HG02943 (cell line): ENCODE measurements around the gene CARF.
"Not testable (repeated sequence)": the region's sequence is repeated elsewhere in the genome, so short reads cannot be mapped to it uniquely, and the experiment has no call there.

Experiments used
- ATAC-seq: cut with Tn5 transposase; IDR thresholded peaks from one replicate; pipeline ENCODE4 v1.9.1; 2021; ENCODE audit warnings: mild to moderate bottlenecking, low read depth, moderate library complexity; ENCODE audit not compliant: unreplicated experiment

The CARF gene, protein sequence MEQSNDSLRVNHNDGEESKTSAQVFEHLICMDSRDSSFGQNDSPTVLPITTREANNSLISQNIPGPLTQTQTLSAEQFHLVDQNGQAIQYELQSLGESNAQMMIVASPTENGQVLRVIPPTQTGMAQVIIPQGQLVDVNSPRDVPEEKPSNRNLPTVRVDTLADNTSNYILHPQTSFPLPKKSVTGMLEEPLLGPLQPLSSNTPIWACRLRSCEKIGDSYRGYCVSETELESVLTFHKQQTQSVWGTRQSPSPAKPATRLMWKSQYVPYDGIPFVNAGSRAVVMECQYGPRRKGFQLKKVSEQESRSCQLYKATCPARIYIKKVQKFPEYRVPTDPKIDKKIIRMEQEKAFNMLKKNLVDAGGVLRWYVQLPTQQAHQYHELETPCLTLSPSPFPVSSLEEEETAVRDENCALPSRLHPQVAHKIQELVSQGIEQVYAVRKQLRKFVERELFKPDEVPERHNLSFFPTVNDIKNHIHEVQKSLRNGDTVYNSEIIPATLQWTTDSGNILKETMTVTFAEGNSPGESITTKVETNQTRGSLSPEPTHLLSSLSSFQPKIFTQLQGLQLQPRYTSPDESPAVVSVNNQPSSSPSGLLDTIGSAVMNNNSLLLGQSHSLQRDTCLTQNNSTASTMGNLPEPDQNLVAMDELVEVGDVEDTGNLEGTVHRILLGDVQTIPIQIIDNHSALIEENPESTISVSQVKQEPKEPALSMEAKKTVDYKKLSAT

DNA sequence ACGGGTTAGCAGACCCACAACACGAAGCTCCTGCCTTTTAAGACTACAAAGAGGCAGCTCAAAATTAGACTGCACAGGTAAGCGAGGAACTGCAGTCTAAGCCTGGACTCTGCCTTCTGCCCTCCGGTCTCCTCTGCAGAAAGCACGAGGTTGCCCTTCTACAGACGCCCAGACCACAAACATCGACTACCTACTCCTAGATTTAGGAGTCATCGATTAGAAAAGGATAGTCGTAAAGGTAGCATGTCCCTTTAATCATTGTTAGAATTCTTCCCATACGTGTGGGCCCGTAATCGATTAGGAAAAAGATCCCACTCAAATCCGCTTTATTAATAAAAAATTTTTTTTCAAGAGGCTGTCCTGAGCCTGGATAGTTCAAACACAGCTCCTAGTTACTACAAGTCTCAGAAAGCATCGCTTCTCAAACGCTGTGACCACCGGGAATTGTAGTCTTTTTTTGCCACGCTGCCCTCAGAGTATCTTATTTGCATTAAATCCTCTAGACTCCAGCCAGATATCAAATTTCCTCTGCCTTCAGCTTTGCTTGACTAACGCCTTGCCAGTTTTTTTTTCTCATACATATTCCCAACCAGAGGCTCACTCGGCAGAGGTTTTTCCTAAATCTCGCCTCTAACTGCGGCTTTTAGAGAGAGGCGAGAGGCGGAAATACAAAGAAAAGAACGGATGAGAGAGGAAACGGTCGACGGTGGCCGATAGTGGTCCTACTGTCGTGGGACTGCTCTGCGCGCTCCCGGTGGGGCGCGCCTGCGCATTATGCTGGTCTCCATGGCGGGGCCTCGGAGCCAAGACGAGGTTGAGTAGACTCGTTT is at the start of gene CARF, which contains the start of gene WDR12:
Gene CARF (plus strand): TSS at position 764 of the 830 bp plus-strand sequence. CDS start 29,628 bp downstream, outside the sequence.
Gene WDR12 (minus strand): TSS at position 162 of the 830 bp plus-strand sequence. CDS start 197 bp downstream, outside the sequence.
- peak; percentile 71 for ATAC-seq

DNA sequence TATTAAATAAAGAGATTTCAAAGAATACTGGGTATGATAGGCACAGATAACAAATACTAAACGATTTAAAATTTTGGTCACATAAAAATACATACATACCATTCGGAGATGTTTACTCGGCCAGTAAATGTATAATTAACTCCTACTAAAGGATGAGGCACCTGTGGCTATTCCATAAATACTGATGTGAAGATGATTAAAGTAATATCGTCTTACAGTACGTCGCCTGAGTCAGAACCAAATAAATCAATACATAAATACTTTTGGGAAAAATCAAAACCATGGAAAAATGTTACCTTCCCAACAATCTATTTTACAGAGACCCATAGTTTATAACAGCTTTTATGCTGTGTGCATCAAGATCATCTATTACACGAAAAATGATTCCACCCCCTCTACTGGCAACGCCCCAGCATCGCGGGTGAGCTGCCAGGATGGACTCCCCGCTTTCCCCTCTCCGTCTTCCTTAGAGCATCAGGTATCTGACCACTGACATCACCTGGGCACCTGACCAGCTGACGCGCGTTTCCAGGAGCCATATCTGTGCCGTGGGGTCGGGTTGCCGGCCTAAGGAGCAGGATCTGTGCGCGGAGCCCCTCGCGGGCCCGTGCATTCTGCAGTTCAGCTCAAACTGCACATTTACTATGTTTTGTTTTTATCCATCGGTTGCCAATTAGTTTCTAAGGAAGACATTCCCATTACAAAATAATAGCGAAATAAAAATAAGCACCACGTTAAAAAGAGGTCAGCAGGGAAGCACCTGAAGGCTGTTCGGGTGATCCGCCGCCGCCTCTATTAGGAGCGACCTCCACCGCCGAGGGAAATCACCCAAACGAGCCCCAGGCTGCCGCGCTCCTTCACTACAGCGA is 41.4 kb upstream of the CARF start:
- peak; percentile 69 for ATAC-seq

DNA sequence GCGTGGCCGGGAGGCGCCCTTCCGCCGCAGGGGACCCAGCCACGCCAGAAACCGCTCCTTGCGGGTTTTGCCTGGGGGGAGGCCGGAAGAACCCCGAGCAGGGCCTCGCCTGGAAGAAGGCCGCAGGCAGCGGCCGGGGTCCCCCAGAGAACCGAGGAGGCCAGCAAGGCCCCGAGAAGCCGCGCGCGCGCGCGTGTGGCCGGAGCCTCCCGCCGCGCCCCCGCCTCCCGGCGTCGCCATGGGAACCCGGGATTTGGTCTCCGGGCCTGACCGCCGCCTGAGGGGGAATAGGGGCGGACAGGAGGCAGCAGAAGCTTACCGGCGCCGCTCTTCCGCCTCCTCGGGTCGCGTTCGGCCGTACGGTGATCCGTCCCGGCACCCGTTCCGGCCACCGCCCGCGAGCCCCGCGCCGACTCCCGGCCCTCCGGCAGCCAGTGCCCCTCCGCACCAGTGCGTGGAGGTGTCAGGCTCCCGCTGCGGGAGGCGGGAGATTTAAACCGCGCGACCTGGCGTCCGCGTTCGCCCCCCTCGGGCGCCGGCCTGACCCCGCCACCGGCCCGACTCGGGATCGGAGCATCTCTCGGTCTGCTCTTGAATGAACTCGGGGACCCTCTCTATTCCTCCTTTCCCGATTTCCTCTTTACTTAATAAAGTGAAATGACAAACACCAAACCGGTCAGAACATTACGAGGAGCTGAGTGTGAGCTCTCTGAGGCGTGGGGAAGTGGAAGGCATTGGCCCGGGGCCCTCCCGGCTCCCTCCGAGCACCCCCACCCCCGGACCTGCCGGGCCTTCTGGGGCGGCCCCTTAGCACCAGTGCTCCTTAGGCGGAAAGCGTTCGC is 40.6 kb upstream of the CARF start, which contains the start of gene ICA1L:
Gene ICA1L (minus strand): TSS at position 467 of the 842 bp plus-strand sequence. CDS start 42,757 bp downstream, outside the sequence.
- peak; percentile 46 for ATAC-seq

DNA sequence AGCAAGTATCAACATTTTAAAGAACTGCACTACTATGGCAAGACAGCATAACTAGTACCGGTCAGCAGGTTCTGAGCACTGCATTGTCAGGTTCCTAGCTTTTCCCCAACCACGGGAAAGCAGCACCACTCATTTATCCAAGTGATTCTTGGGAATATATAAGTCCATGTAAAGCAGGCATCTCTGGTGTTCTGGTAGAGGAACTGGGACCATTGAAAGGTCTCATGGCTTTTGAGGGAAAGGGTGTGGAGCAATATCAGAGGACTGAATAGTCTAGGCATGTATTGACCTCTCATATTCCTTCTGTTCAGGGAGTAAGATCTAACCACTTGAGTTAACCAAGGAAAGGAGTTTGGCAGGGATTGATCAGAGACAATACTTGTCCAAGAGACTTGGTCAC is 34.4 kb upstream of the CARF start:
- ATAC-seq, result no peak

DNA sequence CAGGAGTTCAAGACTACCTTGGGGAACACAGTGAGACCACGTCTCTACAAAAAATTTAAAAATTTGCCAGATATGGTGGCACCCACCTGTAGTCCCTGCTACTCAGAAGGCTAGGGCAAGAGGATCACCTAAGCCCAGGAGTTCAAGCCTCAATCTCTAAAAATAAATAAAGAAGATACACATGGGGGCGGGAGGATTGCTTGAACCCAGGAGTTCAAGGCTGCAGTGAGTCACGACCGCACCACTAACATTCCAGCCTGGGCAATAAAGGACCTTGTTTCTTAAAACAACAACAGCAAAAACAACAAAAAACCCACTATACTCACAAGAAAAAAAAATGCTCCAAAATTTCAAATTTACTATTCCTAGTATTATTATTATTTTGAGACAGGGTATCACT is 30.5 kb upstream of the CARF start:
- no peak for ATAC-seq

DNA sequence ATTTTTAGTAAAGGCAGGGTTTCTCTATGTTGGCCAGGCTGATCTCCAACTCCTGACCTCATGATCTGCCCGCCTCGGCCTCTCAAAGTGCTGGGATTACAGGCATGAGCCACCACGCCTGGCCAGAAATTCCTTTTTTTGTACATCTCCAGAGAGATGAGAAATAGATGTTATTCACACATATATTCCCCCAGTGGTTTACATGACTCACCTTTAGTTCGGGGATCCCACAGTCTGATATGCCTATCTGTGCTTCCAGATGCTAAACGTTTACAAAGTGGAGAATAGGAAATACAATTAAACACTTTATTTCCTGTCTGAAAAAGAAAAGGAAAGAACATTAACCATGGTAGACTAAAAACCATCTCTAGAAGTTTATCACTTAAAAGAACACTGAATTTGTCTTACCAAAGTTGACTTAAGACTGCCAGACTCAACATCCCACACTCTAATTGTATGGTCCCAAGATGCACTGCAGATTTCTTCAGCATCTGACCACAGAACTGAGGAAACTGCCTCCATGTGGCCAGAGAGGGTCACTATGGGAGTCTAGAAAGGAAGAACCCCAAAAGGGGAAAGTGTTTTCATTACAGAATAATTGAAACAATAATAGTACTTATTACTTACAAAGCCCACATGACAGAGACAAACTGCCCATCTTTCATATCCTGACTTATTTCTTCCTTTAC is 27.9 kb upstream of the CARF start:
- ATAC-seq, result no peak

DNA sequence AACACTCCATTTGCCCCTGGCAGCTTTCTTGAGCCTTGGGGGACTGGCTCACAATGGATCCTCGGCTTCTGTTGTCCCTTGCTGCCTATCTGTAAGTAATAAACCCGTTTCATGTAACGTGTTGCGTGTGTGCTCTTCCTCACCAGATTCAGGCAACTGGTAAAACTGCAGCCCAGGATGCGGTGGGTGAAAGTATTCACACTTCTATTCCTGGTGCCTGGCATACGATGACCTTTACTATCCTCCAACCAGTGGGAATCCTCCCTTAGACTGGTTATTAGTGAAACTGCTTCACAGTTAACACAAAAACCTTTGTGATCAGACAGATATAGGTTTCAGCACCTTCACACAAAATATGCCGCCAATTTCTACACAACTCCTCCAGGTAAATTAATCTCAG is 26.9 kb upstream of the CARF start:
- ATAC-seq, result no peak

DNA sequence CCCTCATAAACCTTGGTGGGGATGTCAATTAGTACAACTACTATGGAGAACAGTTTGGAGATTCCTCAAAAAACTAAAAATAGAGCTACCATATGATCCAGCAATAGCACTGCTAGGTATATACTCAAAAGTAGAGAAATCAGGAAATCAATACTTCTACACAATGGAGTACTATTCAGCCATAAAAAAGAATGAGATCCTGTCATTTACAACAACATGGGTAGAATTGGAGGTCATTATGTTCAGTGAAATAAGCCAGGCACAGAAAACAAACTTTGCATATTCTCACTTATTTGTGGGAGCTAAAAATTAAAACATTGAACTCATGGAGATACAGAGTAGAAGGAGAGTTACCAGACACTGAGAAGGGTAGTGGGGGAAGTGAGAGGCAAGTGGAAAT is 6.6 kb upstream of the CARF start:
- not testable (repeated sequence) for ATAC-seq

DNA sequence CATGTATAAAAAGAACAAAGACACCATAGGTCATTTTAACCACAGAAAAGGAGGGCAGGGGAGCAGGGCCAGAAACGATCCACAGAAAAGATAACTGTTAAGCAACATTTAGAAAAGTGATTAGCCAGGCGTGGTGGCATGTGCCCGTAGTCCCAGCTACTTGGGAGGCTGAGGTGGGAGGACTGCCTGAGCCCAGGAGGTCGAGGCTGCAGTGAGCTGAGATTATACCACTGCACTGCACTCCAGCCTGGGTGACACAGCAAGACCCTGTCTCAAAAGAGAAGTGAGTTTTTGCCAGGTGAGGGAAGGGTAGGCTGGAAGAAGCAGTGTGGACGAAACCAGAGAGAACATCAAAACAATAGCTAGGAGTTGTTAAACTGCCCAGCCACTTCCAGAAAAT is 3.9 kb upstream of the CARF start:
- no peak for ATAC-seq

DNA sequence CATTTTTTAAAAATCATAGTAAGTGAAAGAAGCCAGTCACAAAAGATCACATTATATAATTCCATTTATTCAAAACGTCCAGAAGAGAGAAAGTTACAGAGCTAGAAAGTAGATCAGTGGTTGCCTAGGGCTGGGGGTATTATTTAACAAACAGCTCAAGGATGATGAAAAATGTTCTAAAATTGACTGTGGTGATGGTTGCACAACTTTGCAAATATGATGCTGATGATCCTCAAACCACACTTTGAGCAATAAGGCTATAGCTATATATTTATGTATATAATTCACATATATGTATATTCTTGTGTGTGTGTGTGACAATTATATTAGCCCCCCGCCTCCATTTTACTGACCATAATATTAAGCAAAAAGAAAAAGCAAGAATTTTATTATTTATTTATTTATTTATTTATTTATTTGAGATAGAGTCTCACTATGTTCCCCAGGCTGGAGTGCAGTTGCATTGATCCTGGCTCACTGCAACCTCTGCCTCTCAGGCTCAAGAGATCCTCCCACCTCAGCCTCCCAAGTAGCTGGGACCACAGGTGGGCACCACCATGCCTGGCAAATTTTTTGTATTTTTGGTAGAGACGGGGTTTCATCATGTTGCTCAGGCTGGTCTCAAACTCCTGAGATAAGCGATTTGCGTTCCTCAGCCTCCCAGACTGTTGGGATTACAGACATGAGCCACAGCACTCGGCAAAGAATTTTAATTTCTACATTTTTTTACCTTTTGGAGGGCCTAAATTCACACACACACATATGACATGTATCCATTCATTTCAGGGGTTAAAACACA is 2.5 kb upstream of the CARF start:
- ATAC-seq, result no peak

DNA sequence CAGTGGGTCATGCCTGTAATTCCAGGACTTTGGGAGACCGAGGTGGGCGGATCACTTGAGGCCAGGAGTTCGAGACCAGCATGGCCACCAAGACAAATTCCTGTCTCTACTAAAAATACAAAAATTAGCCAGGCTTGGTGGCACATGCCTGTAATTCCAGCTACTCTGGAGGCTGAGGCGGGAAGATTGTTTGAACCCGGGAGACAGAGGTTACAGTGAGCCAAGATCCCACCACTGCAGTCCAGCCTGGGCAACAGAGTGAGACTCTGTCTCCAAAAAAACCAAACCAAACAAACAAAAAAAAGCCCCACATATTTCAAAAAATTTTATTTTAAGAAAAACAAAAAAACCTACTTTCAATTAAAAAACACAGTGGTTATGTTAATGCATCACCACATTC is 1.8 kb upstream of the CARF start:
- ATAC-seq, result not testable (repeated sequence)

DNA sequence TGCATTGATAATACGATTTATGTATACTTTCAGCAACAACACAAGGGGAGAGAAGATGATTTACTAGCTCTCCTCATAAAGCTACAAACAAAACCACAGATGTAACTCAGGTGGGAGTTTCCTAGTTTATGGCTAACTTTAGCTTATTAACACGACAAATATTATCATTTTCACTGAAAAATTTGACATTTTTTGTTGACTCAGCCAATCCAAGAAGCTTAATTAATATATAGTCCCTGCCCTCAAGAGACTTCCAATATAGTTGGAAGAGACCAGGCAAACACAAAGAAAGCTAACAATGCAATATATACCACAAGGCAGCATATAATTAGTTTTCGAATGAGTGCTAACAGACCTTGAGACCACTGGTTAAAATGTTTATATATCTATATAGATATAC is 1.4 kb upstream of the CARF start:
- ATAC-seq, result no peak

DNA sequence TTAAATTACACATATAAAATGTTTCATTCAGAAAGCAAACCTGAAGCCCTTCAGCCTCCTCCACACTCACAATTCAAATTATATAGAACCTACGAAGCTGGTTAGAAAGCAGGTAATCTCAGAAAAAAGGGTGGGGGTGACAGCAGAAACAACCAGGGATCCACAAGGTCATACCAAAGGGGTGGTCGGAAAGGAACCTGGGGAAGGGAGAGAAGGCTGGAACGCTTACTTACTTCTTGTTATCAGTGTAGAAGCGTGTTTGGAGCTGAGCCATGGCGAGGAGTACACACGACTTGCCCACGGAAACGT is 918 bp upstream of the CARF start:
- ATAC-seq, result peak; percentile 8

DNA sequence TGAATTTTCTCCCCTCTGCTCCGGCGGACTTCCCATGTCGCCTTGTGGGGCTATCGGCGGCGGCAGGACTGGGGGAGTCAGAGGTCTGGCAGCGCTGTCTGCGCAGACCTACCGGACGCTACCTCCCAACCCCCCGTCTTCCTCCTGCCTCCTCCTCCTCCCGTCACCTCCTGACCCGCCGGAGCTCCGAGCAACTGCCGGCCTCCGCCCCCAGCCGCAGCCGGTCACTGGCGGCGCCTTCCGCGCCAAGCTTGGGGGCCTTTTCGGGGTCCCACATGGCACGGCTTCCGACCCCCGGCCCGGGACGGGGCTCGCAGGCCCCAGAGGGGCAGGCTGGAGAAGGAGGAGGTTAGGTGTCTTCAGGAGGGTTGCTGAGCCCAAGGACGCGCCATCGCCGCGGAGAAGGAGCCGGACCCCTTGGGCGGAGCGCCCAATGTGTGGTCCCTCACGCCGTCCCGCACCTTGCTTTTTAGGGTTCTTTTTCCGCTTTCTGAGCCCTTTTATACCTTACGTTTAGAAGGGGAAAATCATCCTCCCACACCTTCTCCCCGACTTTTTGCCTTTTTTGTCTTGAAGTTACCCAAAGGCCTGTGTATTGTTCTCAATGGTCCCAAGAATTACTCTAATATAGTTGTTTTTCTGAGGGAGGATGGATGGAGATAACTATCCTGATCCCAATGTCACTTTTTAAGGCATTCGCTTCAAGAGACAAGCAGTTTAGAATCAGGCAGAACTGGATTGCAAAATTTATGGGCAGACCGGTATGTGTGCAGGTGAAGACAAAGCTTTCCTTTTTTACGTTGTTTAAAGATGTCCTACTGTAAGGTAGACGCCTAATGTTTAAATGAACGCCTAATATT is 497 bp downstream of the CARF start:
- peak; percentile 51 for ATAC-seq

DNA sequence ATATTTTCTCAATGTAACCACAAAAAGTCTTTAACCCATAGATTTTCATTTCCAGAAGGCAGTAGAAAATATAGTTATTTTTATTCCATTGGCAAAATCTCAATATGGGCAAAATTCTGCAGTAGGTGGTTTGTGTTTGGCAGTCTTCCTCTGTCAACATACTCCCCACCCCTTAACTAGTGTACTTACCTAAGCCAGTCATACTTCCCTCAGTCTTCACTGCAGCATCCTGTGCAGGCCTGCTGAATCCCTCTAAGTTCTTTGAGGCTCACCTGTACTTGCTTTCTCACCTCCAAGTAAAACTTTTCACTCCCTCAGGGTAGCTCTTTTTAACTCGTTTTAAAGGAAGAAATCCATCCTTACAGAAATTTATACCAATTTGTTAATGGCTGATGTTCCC is 6.8 kb downstream of the CARF start:
- no peak for ATAC-seq

DNA sequence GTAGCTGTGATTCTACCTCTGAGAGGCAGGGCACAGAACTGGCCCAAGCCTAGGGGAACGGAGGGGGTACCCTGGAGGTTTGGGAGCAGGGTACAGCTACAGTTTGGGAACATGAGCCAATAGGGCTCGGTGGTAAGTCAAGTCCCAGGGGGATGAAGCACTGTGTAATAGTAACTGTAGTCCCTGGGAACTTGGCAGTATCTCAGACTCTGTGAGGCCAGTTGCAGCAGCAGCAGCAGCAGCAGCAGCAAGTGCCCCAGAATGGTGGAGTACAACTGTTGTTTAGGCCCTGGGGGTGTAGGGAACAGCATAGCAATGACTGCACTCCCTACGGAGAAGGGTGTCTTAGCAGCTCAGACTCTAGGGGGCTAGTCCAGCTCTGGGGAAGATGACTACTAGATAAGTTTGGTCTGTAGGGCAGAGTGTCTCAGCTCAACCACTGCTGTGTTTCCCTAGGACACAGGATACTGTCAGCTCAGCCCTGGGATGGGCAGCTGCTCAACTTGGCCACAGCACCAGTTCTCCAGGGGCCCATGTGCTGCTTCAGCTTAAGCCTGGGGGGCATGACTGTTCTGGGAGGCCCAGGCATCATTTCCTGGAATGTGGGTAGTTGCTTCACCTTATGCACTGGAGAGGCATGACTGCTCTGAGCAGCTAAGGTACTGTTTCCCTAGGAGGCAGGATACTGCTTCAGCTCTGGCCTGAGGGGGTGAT is 20.5 kb downstream of the CARF start:
- ATAC-seq, result no peak
